ENCODE data around the gene GOLGA6L26. TPM values are rescaled to one million over a fixed set of nuclear protein-coding genes. Genes with fewer than 3 reads are reported as not detected.

The GOLGA6L26 gene
- total RNA-seq, 1 experiment from 2014 or later, result not detected

Other genes with a start within 250 kb of the GOLGA6L26 start
- not detected in 2 replicates for gene GOLGA6L1, start 197.4 kb downstream of the GOLGA6L26 start, total RNA-seq (2014; rRNA removed; shearing (Covaris generic); ENCODE audit: low replicate concordance)
- gene GOLGA8S, start 20.6 kb upstream of the GOLGA6L26 start, total RNA-seq (2014; rRNA removed; shearing (Covaris generic); ENCODE audit: low replicate concordance), result 0.32 TPM in 1 of 2 replicates, not detected in the other
- gene GOLGA6L2, start 113.0 kb upstream of the GOLGA6L26 start, total RNA-seq (2014; rRNA removed; shearing (Covaris generic); ENCODE audit: low replicate concordance), result not detected in 2 replicates
- gene MKRN3, start 231.5 kb upstream of the GOLGA6L26 start, total RNA-seq (2014; rRNA removed; shearing (Covaris generic); ENCODE audit: low replicate concordance), result not detected in 2 replicates